OCI-LY1 (cell line): ENCODE results near the gene GDF7.
A peak's percentile ranks its signal among the peaks of the same experiment; 100 is the strongest.

ENCODE experiments used
- H2AFZ ChIP-seq: fragments of 200-600 bp; sonication (generic), shearing (Covaris generic); 2 replicates; pipeline ENCODE4 v1.6.0; 2014; ENCODE audit warnings: antibody characterized with exemption, mild to moderate bottlenecking, low read length
- H3F3A ChIP-seq: fragments of 200-600 bp; sonication (generic), shearing (Covaris generic); 2 replicates; pipeline ENCODE4 v1.6.0; 2014; ENCODE audit warnings: mild to moderate bottlenecking, antibody characterized with exemption, low read length, moderate library complexity; ENCODE audit not compliant: insufficient read depth
- H3K27ac ChIP-seq: fragments of 200-600 bp; sonication (generic); 2 replicates; pipeline ENCODE4 v1.5.1; 2014; ENCODE audit warnings: low read length, mixed run types, mild to moderate bottlenecking, low read depth; ENCODE audit not compliant: poor library complexity, severe bottlenecking
- H3K27me3 ChIP-seq: fragments of 200-600 bp; sonication (generic); 2 replicates; pipeline ENCODE4 v1.6.0; 2014; ENCODE audit warnings: antibody characterized with exemption, mild to moderate bottlenecking, low read length, moderate library complexity; ENCODE audit not compliant: insufficient read depth
- H3K36me3 ChIP-seq: fragments of 200-600 bp; sonication (generic); 2 replicates; pipeline ENCODE4 v1.6.1; 2014; ENCODE audit warnings: mild to moderate bottlenecking, antibody characterized with exemption, low read length, moderate library complexity, mixed read lengths; ENCODE audit not compliant: insufficient read depth
- H3K4me1 ChIP-seq: fragments of 200-600 bp; sonication (generic); 2 replicates; pipeline ENCODE4 v1.5.1; 2014; ENCODE audit warnings: mild to moderate bottlenecking, low read length, moderate library complexity; ENCODE audit not compliant: insufficient read depth, severe bottlenecking
- H3K4me2 ChIP-seq: fragments of 200-600 bp; sonication (generic), shearing (Covaris generic); 2 replicates; pipeline ENCODE4 v1.6.1; 2014; ENCODE audit warnings: low read length
- H3K4me3 ChIP-seq: fragments of 200-600 bp; sonication (generic); 2 replicates; pipeline ENCODE4 v1.5.1; 2014; ENCODE audit warnings: low read length, low read depth, mild to moderate bottlenecking, mixed read lengths; ENCODE audit not compliant: poor library complexity, severe bottlenecking
- H3K79me2 ChIP-seq: fragments of 200-600 bp; shearing (Covaris generic); 2 replicates; pipeline ENCODE4 v1.6.1; 2016; ENCODE audit warnings: mixed run types, low read length, mixed read lengths; ENCODE audit not compliant: insufficient read depth
- H3K9ac ChIP-seq: fragments of 200-600 bp; sonication (generic), shearing (Covaris generic); 2 replicates; pipeline ENCODE4 v1.6.1; 2014; ENCODE audit warnings: mild to moderate bottlenecking, low read length, mixed read lengths
- H3K9me2 ChIP-seq: fragments of 200-600 bp; sonication (generic), shearing (Covaris generic); 2 replicates; pipeline ENCODE4 v1.6.1; 2014; ENCODE audit warnings: low read depth, mild to moderate bottlenecking, low read length, mixed read lengths
- H3K9me3 ChIP-seq: fragments of 200-600 bp; shearing (Covaris generic); 2 replicates; pipeline ENCODE4 v1.6.1; 2014; ENCODE audit warnings: low read length, mixed read lengths
- H4K20me1 ChIP-seq: fragments of 200-600 bp; sonication (generic), shearing (Covaris generic); 2 replicates; pipeline ENCODE4 v1.6.0; 2016; ENCODE audit warnings: mild to moderate bottlenecking, low read length; ENCODE audit not compliant: insufficient read depth
- EZH2 ChIP-seq: fragments of 200-600 bp; sonication (generic), shearing (Covaris generic); IDR thresholded peaks from 2 replicates; pipeline ENCODE4 v1.8.0; 2017; ENCODE audit warnings: borderline replicate concordance, mixed run types, mild to moderate bottlenecking, antibody characterized with exemption, low read length, moderate library complexity, mixed read lengths
- TF ChIP-seq, protein P1 (sequence below): fragments of 200-600 bp; sonication (generic), shearing (Covaris generic); IDR thresholded peaks from 2 replicates; pipeline ENCODE4 v1.5.1; 2017; ENCODE audit warnings: mild to moderate bottlenecking, antibody characterized with exemption, low read length, moderate library complexity, mixed read lengths

The GDF7 gene

DNA sequence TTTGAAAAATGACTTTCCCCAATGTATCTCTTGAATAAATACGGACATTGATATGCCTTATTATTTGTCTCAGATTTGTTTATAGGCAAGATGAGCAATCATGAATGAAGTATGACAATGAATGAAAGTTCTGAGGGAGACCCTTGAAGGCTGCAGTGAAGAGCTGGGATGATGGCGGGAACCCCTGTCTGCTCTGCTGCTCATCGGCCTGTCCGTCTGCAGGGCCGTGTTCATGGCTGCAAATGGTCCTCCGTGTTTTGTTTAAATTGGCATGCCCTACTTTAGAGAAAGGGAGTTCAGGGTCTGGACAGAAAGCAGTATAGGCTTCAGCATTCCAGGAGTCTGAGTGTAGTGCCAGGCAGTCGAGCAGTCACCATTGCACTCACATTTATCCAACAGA, 14.8 kb upstream of the GDF7 start:
- Histone ChIP-seq H2AFZ (no peak overlapping the region), H4K20me1 (no peaks in the 10 kb centered on the region), H3K79me2 (no peaks in the 10 kb centered on the region), H3K9me2 (no peaks in the 10 kb centered on the region), H3K4me2 (no peak overlapping the region), H3K4me1 (peaks cover 17% of the 10 kb centered on the region), H3K27me3 (0 out of 2 replicates have a peak, but pooled peaks cover 3% of the 10 kb centered on the region), H3K9ac (no peak overlapping the region), H3K9me3 (no peaks in the 10 kb centered on the region), H3K4me3 (no peak overlapping the region), H3K36me3 (no peaks in the 10 kb centered on the region), H3F3A (no peaks in the 10 kb centered on the region), H3K27ac (no peak overlapping the region)
- TF ChIP-seq EZH2 = no peak
- TF ChIP-seq, protein P1, sequence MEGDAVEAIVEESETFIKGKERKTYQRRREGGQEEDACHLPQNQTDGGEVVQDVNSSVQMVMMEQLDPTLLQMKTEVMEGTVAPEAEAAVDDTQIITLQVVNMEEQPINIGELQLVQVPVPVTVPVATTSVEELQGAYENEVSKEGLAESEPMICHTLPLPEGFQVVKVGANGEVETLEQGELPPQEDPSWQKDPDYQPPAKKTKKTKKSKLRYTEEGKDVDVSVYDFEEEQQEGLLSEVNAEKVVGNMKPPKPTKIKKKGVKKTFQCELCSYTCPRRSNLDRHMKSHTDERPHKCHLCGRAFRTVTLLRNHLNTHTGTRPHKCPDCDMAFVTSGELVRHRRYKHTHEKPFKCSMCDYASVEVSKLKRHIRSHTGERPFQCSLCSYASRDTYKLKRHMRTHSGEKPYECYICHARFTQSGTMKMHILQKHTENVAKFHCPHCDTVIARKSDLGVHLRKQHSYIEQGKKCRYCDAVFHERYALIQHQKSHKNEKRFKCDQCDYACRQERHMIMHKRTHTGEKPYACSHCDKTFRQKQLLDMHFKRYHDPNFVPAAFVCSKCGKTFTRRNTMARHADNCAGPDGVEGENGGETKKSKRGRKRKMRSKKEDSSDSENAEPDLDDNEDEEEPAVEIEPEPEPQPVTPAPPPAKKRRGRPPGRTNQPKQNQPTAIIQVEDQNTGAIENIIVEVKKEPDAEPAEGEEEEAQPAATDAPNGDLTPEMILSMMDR = no peak

DNA sequence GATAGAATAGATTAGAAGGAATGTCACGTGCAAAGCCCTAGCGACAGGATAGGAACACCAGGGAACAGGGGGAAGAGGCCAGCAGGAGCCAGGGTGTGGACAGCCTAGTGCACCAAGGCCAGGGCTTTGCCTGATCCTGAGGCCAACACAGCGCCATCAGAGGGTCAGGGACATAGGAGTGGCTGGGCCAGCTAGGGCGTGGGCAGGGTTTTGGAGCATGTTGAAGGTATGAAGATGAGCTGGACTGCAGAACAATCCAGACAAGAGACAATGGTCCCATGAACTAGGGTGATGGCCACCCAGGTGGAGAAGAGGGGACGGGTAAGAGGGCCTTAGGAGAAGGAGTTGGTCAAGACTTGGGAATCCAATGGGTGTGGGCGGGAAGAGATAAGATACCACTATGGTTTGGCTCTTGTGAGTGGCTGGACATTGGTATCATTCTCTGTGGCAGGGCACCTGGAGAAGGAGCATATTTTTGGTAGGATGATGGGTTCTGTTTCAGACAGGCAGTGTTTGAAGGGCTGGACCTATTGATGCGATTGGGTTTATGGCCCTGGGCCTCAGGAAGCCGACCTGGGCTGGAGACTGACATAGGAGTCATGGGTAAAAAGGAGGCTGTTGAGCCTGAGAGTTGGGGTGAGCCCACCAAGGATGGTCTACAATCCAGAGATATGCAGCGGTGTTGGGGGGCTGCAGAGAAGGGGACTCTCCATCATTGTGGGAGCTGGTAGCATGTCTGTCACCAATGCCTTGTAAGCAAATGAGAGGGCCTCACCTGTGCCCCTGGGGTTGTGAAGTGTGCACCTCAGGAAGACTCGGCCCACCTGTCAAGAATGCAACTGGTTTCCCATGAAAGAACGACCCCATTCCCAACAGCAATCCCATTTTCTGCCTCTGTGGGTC, 14.0 kb upstream of the GDF7 start:
- Histone ChIP-seq H3K36me3 (no peaks in the 10 kb centered on the region), H3F3A (no peaks in the 10 kb centered on the region)
- TF ChIP-seq, protein P1 = no peak
- TF ChIP-seq EZH2 = no peak

DNA sequence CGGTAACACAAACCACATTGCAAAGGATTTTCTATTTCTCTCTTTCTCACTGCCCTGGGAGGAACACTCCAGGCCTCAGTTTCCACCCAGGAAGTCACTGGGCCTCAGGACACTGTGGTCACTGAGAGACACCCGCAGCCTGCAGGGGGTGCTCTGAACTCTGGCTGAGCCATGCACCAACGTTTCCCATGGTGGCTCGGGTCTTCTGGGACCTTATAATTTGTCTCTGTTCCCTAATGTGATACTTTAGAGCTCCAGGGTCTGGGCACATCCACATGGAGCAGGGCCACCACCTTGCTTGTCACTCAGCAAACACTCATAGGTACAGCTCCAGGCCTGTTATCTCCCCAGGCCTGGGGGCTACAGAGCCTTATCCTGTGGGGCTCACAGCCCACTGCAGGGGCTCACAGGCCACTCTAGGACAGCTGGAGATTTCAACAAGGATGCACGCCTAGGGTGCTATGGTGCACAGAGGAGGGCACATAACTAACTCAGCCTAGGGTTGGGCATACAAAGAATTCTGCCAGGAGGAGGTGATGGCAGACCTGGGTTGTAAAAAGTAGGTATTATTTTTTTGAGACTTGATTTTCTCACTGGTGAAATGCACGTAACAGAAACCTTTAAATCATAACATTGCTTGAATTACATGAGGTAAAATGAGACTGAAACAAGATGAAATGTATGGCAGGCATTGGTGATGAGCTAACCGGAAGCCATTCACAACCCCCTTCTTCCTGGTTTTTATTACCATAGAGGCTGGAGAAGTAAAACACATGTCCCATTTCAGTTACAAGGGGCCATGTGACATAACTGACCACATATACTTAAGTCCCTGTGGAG, 13.0 kb upstream of the GDF7 start:
- H3K27ac ChIP-seq = no peak overlapping the region
- H3K27me3 ChIP-seq = 0 out of 2 replicates have a peak, but pooled peaks cover 3% of the 10 kb centered on the region
- TF ChIP-seq, protein P1 = peak; percentile 46; the same call in 1 of the 2 replicates
- no peak for TF ChIP-seq EZH2
- H3K4me1 ChIP-seq = peaks cover 17% of the 10 kb centered on the region
- H3K36me3 ChIP-seq = no peaks in the 10 kb centered on the region
- H4K20me1 ChIP-seq = no peaks in the 10 kb centered on the region
- no peaks in the 10 kb centered on the region for H3K9me2 ChIP-seq
- no peak overlapping the region for H3K9ac ChIP-seq
- H3K4me3 ChIP-seq = no peak overlapping the region
- no peaks in the 10 kb centered on the region for H3K79me2 ChIP-seq
- H3F3A ChIP-seq = no peaks in the 10 kb centered on the region
- H3K9me3 ChIP-seq = no peaks in the 10 kb centered on the region
- H2AFZ ChIP-seq = no peak overlapping the region
- H3K4me2 ChIP-seq = no peak overlapping the region

More for the DNA sequence above, 14.0 kb upstream of the GDF7 start:
- Histone ChIP-seq H3K4me3 (no peak overlapping the region), H3K27ac (no peak overlapping the region), H3K4me1 (peaks cover 17% of the 10 kb centered on the region), H3K9me3 (no peaks in the 10 kb centered on the region), H2AFZ (no peak overlapping the region), H3K79me2 (no peaks in the 10 kb centered on the region), H4K20me1 (no peaks in the 10 kb centered on the region), H3K4me2 (no peak overlapping the region), H3K27me3 (0 out of 2 replicates have a peak, but pooled peaks cover 3% of the 10 kb centered on the region), H3K9me2 (no peaks in the 10 kb centered on the region), H3K9ac (no peak overlapping the region)
